HEK293T (cell line): ENCODE measurements around the gene ZNF630.

ENCODE experiments used
- ELF4 ChIP-seq: fragments of 450-650 bp; IDR thresholded peaks from 2 replicates; pipeline ENCODE4 v1.6.1; 2017; ENCODE audit warnings: antibody characterized with exemption
- FOXK2 ChIP-seq: fragments of 450-650 bp; IDR thresholded peaks from 2 replicates; pipeline ENCODE4 v1.6.1; 2016; ENCODE audit warnings: mild to moderate bottlenecking
- FOXM1 ChIP-seq: fragments of 450-650 bp; IDR thresholded peaks from 2 replicates; pipeline ENCODE4 v1.6.1; 2017; ENCODE audit warnings: mild to moderate bottlenecking, borderline replicate concordance
- HDGF ChIP-seq: fragments of 450-650 bp; IDR thresholded peaks from 2 replicates; pipeline ENCODE4 v1.6.1; 2017; ENCODE audit warnings: antibody characterized with exemption, borderline replicate concordance
- L3MBTL2 ChIP-seq: fragments of 450-650 bp; conservative IDR thresholded peaks from 2 replicates; pipeline ENCODE4 v1.6.1; 2016; ENCODE audit warnings: mild to moderate bottlenecking
- LEF1 ChIP-seq: fragments of 450-650 bp; IDR thresholded peaks from 2 replicates; pipeline ENCODE4 v1.6.1; 2017; ENCODE audit warnings: mild to moderate bottlenecking, borderline replicate concordance

- TF ChIP-seq ELF4: no peak
- no peak for TF ChIP-seq FOXK2
- TF ChIP-seq L3MBTL2: no peak
- TF ChIP-seq HDGF: no peak
- no peak for TF ChIP-seq LEF1
- no peak for TF ChIP-seq FOXM1
These were observed 14.6 kb upstream of the ZNF630 start for GRCh38 chrX:48086082-48086481.
